H1 (cell line): ENCODE data around the gene ZC3H11A.

Source experiments
- ASH2L ChIP-seq: fragments of 200-600, 300-600 bp; sonication (generic); IDR thresholded peaks from one replicate; pipeline ENCODE4 v1.7.1; 2017; ENCODE audit warnings: low read length
- CREB1 ChIP-seq: IDR thresholded peaks from 2 replicates; pipeline ENCODE4 v1.6.1; 2012; ENCODE audit warnings: inconsistent platforms
- CTCF ChIP-seq, 3 experiments: IDR thresholded peaks; 1 replicate in 2 of 3; 2 replicates in 1 of 3; pipeline versions ENCODE4 v1.5.1 to v1.6.1; 2011; ENCODE audit warnings: low read length in 3 of 3, mild to moderate bottlenecking in 3 of 3, inconsistent platforms in 2 of 3, low read depth in 1 of 3, moderate library complexity in 1 of 3; ENCODE audit not compliant: insufficient read depth in 1 of 3; ENCODE audit errors: control extremely low read depth in 1 of 3
- EZH2 ChIP-seq: fragments of 200-600 bp; sonication (generic); IDR thresholded peaks from 2 replicates; pipeline ENCODE4 v1.7.1; 2012; ENCODE audit warnings: low read depth, mild to moderate bottlenecking, moderate library complexity, low read length, inconsistent platforms; ENCODE audit not compliant: severe bottlenecking
- KDM5A ChIP-seq: fragments of 200-600 bp; IDR thresholded peaks from 2 replicates; pipeline ENCODE4 v1.7.1; 2012; ENCODE audit warnings: mild to moderate bottlenecking, low read length, inconsistent platforms, mixed read lengths
- MAFK ChIP-seq: IDR thresholded peaks from 2 replicates; pipeline ENCODE4 v1.6.1; 2012; ENCODE audit warnings: low read depth, mild to moderate bottlenecking, improper control_type of control experiment, low read length
- POLR2A ChIP-seq, 2 experiments: IDR thresholded peaks; 1 replicate in 1 of 2; 2 replicates in 1 of 2; pipeline ENCODE4 v1.6.1; 2011; ENCODE audit warnings: low read depth in 2 of 2, low read length in 2 of 2, mild to moderate bottlenecking in 2 of 2; ENCODE audit errors: control extremely low read depth in 1 of 2
- POLR2AphosphoS5 ChIP-seq: IDR thresholded peaks from 2 replicates; pipeline ENCODE4 v1.6.1; 2011; ENCODE audit warnings: low read depth, low read length
- TAF1 ChIP-seq: IDR thresholded peaks from 2 replicates; pipeline ENCODE4 v1.6.1; 2011; ENCODE audit warnings: mild to moderate bottlenecking, low read depth, low read length

DNA sequence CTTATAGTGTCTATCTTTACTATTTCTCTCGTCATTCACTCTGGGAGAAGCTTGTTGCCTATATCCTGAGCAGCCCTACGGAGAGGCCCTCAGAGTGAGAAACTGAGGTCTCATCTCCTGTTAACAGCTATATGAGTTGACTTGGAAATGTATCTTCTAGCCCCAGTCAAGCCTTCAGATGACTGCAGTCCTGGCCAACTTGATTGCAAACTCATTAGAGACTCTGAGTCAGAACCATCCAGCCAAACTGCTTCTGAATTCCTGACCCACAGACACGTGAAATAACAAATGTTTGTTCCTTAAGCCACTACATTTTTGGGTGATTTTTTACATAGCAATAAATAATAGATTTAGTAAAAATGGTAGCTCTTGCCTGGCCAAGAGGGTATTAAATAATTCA is 3.9 kb upstream of the ZC3H11A start:
- no peak for TF ChIP-seq POLR2AphosphoS5
- TF ChIP-seq CTCF (IDR thresholded peaks at IDR 0.05; ENCODE audit: control extremely low read depth in 1 of 3, insufficient read depth in 1 of 3, low read depth in 1 of 3, low read length in 3 of 3), result no peak
- no peak for TF ChIP-seq KDM5A
- TF ChIP-seq CREB1, result no peak
- TF ChIP-seq EZH2, result no peak
- TF ChIP-seq POLR2A (IDR thresholded peaks at IDR 0.05; ENCODE audit: control extremely low read depth in 1 of 2, low read depth in 2 of 2, low read length in 2 of 2), result no peak
- no peak for TF ChIP-seq TAF1
- no peak for TF ChIP-seq MAFK
- TF ChIP-seq ASH2L, result no peak
